ENCODE results near the gene BRSK2. TPM values are rescaled to one million over a fixed set of nuclear protein-coding genes. Genes with fewer than 3 reads are reported as not detected.

BRSK2 gene
- total RNA-seq, 2 experiments from 2014 or later = 0.22 to 0.55 TPM

DNA sequence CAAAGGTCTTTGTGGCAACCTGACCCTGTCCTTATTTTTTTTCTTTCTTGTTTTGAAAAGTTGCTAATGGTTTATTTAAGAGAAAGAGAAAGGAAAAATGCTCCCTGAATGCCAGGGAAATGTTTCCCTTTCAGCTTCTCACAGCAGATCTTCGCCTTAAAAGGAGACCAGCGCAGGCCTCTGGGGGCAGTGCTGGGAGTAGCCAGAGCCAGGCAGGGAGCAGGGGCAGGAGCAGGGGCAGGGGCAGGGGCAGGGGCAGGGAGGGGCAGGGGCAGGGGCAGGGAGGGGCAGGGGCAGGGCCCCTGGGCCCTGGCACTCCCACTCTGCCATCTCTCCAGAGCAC is 91.7 kb downstream of the BRSK2 start:
- no peak overlapping the region for H3K27ac ChIP-seq (ENCODE audit: low read depth in 1 of 2, low read length in 2 of 2)
- H3K36me3 ChIP-seq (ENCODE audit: insufficient read depth, low read length) = peaks cover 53% of the 10 kb centered on the region
- CTCF ChIA-PET = no interaction called here
- Mint-ChIP-seq H3K9me3 (no peaks in the 10 kb centered on the region), H3K4me3 (no peak overlapping the region), H3K4me1 (ENCODE audit: low read depth) (no peaks in the 10 kb centered on the region), H3K36me3 (ENCODE audit: low read depth) (peaks cover 49% of the 10 kb centered on the region), H3K27ac (no peak overlapping the region), H3K27me3 (no peaks in the 10 kb centered on the region)
- intact Hi-C loops (cut with DNase I, micrococcal nuclease) = no loop called here
- TF ChIP-seq, protein P1, sequence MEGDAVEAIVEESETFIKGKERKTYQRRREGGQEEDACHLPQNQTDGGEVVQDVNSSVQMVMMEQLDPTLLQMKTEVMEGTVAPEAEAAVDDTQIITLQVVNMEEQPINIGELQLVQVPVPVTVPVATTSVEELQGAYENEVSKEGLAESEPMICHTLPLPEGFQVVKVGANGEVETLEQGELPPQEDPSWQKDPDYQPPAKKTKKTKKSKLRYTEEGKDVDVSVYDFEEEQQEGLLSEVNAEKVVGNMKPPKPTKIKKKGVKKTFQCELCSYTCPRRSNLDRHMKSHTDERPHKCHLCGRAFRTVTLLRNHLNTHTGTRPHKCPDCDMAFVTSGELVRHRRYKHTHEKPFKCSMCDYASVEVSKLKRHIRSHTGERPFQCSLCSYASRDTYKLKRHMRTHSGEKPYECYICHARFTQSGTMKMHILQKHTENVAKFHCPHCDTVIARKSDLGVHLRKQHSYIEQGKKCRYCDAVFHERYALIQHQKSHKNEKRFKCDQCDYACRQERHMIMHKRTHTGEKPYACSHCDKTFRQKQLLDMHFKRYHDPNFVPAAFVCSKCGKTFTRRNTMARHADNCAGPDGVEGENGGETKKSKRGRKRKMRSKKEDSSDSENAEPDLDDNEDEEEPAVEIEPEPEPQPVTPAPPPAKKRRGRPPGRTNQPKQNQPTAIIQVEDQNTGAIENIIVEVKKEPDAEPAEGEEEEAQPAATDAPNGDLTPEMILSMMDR (IDR thresholded peaks at IDR 0.05) = no peak
- H3K4me1 ChIP-seq (ENCODE audit: insufficient read depth, low read length) = peaks cover 16% of the 10 kb centered on the region
- ATAC-seq (ENCODE audit: poor library complexity) = no peak
- POLR2A ChIA-PET = no interaction called here
- H3K9me3 ChIP-seq (ENCODE audit: control insufficient read depth in 1 of 2, insufficient read depth in 1 of 2, low read length in 2 of 2) = no peaks in the 10 kb centered on the region
- H3K27me3 ChIP-seq (ENCODE audit: control insufficient read depth in 1 of 2, insufficient read depth in 2 of 2, low read length in 2 of 2) = no peaks in the 10 kb centered on the region
- no peak for DNase-seq
- H3K4me3 ChIP-seq (ENCODE audit: low read length) = no peak overlapping the region

DNA sequence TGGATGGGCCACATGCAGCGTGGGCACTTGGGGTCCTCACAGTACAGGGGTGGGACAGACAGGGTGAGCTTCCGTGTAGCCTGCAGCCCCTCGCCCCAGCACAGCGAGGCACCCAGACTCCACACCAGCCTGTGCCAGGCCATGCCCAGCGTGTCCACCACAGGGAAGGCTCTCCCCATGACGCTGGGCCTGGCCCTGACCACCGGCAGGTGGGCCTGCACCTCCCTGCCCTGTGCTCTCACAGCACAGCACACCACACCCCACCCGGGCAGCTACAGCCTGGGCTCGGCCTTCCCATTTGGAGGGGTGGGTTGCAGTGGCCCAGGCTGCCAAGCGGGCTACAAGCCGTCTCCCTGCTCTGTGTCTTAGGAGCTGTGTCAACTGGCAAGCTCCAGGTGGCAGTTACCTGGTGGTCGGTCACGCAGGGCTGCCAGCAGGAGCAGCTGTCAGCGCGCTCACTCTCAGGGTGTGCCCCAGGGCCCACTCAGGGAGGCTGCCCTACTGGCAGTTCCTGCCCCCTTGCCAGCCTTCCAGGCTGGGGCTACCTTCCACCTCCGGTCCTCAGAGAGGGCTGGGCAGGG is 92.2 kb downstream of the BRSK2 start:
- Histone ChIP-seq H3K27ac (ENCODE audit: low read depth in 1 of 2, low read length in 2 of 2) (no peak overlapping the region), H3K36me3 (ENCODE audit: insufficient read depth, low read length) (peaks cover 54% of the 10 kb centered on the region), H3K4me3 (ENCODE audit: low read length) (no peak overlapping the region), H3K27me3 (ENCODE audit: control insufficient read depth in 1 of 2, insufficient read depth in 2 of 2, low read length in 2 of 2) (no peaks in the 10 kb centered on the region), H3K4me1 (ENCODE audit: insufficient read depth, low read length) (peaks cover 21% of the 10 kb centered on the region), H3K9me3 (ENCODE audit: control insufficient read depth in 1 of 2, insufficient read depth in 1 of 2, low read length in 2 of 2) (no peaks in the 10 kb centered on the region)
- H3K27ac Mint-ChIP-seq = no peak overlapping the region
- no peak for DNase-seq
- no peak for ATAC-seq (ENCODE audit: poor library complexity)
- H3K36me3 Mint-ChIP-seq (ENCODE audit: low read depth) = peaks cover 44% of the 10 kb centered on the region
- H3K4me3 Mint-ChIP-seq = no peak overlapping the region
- intact Hi-C loops (cut with DNase I, micrococcal nuclease) = no loop called here
- H3K4me1 Mint-ChIP-seq (ENCODE audit: low read depth) = no peaks in the 10 kb centered on the region
- ChIA-PET CTCF (no interaction called here), POLR2A (no interaction called here)
- TF ChIP-seq, protein P1 (IDR thresholded peaks at IDR 0.05) = no peak
- no peaks in the 10 kb centered on the region for H3K27me3 Mint-ChIP-seq
- H3K9me3 Mint-ChIP-seq = no peaks in the 10 kb centered on the region

DNA sequence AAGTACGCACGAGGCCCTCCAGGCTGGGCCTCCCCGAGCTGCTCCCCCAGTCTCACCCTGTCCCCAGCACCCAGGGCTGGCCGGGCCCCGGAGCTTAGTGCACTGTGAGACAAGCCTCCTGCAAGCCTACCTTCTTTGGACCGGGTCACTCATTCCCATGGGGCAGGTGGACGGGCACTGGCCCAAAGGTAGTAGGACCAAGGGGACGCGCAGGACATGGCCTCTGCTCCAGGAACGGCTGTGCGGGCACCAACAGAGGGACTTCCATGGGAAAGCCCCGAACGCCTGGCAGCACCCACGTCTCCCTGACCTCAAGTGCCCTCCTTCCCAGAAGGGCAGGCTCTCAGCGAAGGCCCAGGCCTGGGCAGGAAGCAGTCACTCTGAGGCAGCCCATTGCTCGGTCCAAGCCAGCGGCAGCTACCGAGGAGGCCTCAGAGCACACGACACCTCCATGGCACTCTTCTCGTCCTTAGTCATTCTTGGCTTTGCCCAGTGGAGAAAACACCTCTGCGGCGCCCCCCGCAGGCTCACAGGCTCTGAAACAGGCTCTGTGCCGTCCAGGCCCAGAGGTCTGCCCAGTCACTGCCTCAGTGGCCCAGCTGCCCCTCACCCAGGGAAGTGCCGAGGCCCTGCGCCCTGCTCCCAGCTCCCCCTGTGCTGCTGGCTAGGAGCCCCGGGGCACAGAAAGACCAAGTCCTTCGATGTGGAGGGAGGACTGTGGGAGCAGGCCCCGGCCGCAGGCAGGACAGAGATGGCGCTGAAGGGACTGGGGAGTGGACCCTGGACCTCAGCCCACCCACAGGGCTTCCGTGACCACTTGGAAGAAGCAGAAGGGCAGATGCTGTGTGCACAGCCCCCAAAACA is 93.1 kb downstream of the BRSK2 start:
- Histone ChIP-seq H3K27ac (ENCODE audit: low read depth in 1 of 2, low read length in 2 of 2) (no peak overlapping the region), H3K4me1 (ENCODE audit: insufficient read depth, low read length) (peaks cover 29% of the 10 kb centered on the region), H3K27me3 (ENCODE audit: control insufficient read depth in 1 of 2, insufficient read depth in 2 of 2, low read length in 2 of 2) (no peaks in the 10 kb centered on the region), H3K36me3 (ENCODE audit: insufficient read depth, low read length) (peaks cover 51% of the 10 kb centered on the region), H3K9me3 (ENCODE audit: control insufficient read depth in 1 of 2, insufficient read depth in 1 of 2, low read length in 2 of 2) (no peaks in the 10 kb centered on the region), H3K4me3 (ENCODE audit: low read length) (no peak overlapping the region)
- TF ChIP-seq, protein P1 (IDR thresholded peaks at IDR 0.05) = no peak
- ChIA-PET POLR2A (no interaction called here), CTCF (no interaction called here)
- intact Hi-C loops (cut with DNase I, micrococcal nuclease) = no loop called here
- DNase-seq (no peak), ATAC-seq (ENCODE audit: poor library complexity) (no peak)
- H3K9me3 Mint-ChIP-seq = no peaks in the 10 kb centered on the region
- no peaks in the 10 kb centered on the region for H3K27me3 Mint-ChIP-seq
- peaks cover 5% of the 10 kb centered on the region for H3K4me1 Mint-ChIP-seq (ENCODE audit: low read depth)
- no peak overlapping the region for H3K27ac Mint-ChIP-seq
- H3K36me3 Mint-ChIP-seq (ENCODE audit: low read depth) = peaks cover 36% of the 10 kb centered on the region
- H3K4me3 Mint-ChIP-seq = no peak overlapping the region
